ENCODE results near the gene PVR. TPM values are rescaled to one million over a fixed set of nuclear protein-coding genes. Genes with fewer than 3 reads are reported as not detected.

PVR gene
- total and polyA plus RNA-seq, 10 of the 15 experiments (the other 5 are each of a cell fraction or from before 2014, with no cell fraction given): 0.07 to 4.0 (median 1.9) TPM

DNA sequence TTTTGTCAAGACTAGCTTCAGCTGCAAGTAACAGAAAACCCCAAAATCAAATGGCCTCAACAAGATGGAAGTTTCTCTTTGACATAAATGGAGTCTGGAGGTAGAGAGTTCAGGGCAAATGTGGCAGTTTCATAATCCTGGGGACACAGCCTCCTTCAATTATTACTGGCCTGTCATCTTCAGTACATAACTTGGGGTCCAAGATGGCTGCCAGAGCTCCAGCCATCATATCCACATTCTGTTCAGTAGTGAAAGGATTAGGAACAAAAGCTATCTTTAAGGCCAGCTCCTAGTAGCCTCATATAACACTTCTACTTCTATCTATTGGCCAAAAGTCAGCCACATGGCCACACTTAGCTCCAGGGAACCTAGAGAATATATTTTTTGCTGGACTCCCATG, 45.4 kb upstream of the PVR start:
- SMC1A ChIA-PET (ENCODE audit: uncharacterized antibody, unreplicated experiment): interaction anchor here (0.6 kb wide), 1 partner anchor 56 kb away, joined by 3 read pairs; no protein-coding TSS in a partner anchor
- no peaks in the 10 kb centered on the region for H3K36me3 ChIP-seq (ENCODE audit: control insufficient read depth in 2 of 2, insufficient read depth in 2 of 2, low read length in 1 of 2)
- H3K4me3 ChIP-seq: no peak overlapping the region
- DNase-seq (ENCODE audit: low read depth, low spot score) (no peak), ATAC-seq (no peak), FAIRE-seq (no peak)
- H3K79me2 ChIP-seq (ENCODE audit: control insufficient read depth, insufficient read depth, low read length): no peaks in the 10 kb centered on the region
- H4K20me1 ChIP-seq (ENCODE audit: control insufficient read depth, insufficient read depth): no peaks in the 10 kb centered on the region
- H2AFZ ChIP-seq (ENCODE audit: control insufficient read depth, low read depth, low read length): no peak overlapping the region
- RAD21 ChIA-PET (ENCODE audit: unreplicated experiment): no interaction called here
- POLR2A ChIA-PET: no interaction called here
- H3K4me1 ChIP-seq (ENCODE audit: control insufficient read depth, insufficient read depth, low read length): no peaks in the 10 kb centered on the region
- no peak overlapping the region for H3K4me2 ChIP-seq (ENCODE audit: control insufficient read depth, insufficient read depth)
- no peak overlapping the region for H3K9ac ChIP-seq (ENCODE audit: control insufficient read depth, insufficient read depth, low read length)
- H3K27ac ChIP-seq (ENCODE audit: control insufficient read depth, insufficient read depth): no peak overlapping the region
- H3K9me3 ChIP-seq (replicated peaks; ENCODE audit: control insufficient read depth, insufficient read depth, low read length): no peaks in the 10 kb centered on the region; the same call in 2 of the 3 replicates
- intact Hi-C loops (cut with micrococcal nuclease; ENCODE audit: unreplicated experiment): no loop called here
- no peaks in the 10 kb centered on the region for H3K27me3 ChIP-seq (replicated peaks in 1 of 2; ENCODE audit: control insufficient read depth in 2 of 2, insufficient read depth in 2 of 2, low read length in 1 of 2)
- TF ChIP-seq PAX8 (IDR thresholded peaks at IDR 0.05): no peak
- TF ChIP-seq, protein P1, sequence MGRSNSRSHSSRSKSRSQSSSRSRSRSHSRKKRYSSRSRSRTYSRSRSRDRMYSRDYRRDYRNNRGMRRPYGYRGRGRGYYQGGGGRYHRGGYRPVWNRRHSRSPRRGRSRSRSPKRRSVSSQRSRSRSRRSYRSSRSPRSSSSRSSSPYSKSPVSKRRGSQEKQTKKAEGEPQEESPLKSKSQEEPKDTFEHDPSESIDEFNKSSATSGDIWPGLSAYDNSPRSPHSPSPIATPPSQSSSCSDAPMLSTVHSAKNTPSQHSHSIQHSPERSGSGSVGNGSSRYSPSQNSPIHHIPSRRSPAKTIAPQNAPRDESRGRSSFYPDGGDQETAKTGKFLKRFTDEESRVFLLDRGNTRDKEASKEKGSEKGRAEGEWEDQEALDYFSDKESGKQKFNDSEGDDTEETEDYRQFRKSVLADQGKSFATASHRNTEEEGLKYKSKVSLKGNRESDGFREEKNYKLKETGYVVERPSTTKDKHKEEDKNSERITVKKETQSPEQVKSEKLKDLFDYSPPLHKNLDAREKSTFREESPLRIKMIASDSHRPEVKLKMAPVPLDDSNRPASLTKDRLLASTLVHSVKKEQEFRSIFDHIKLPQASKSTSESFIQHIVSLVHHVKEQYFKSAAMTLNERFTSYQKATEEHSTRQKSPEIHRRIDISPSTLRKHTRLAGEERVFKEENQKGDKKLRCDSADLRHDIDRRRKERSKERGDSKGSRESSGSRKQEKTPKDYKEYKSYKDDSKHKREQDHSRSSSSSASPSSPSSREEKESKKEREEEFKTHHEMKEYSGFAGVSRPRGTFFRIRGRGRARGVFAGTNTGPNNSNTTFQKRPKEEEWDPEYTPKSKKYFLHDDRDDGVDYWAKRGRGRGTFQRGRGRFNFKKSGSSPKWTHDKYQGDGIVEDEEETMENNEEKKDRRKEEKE (IDR thresholded peaks at IDR 0.05): no peak
- TF ChIP-seq, protein P2, sequence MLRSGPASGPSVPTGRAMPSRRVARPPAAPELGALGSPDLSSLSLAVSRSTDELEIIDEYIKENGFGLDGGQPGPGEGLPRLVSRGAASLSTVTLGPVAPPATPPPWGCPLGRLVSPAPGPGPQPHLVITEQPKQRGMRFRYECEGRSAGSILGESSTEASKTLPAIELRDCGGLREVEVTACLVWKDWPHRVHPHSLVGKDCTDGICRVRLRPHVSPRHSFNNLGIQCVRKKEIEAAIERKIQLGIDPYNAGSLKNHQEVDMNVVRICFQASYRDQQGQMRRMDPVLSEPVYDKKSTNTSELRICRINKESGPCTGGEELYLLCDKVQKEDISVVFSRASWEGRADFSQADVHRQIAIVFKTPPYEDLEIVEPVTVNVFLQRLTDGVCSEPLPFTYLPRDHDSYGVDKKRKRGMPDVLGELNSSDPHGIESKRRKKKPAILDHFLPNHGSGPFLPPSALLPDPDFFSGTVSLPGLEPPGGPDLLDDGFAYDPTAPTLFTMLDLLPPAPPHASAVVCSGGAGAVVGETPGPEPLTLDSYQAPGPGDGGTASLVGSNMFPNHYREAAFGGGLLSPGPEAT (IDR thresholded peaks at IDR 0.05; ENCODE audit: low read depth): no peak
- no peak for TF ChIP-seq PML (IDR thresholded peaks at IDR 0.05; ENCODE audit: low read length)
- no peak for TF ChIP-seq BRCA1 (IDR thresholded peaks at IDR 0.05; ENCODE audit: low read depth, low read length)
- no peak for TF ChIP-seq MTA3 (IDR thresholded peaks at IDR 0.05; ENCODE audit: borderline replicate concordance, low read length)
- no peak for TF ChIP-seq NBN (IDR thresholded peaks at IDR 0.05)
- no TSS peak for BruUV-seq (replicated peaks)
- CTCF ChIA-PET: no interaction called here
- in situ Hi-C loops (cut with MboI): no loop called here
